Esophagus muscularis mucosa (tissue), 4 donors: Measurements from ENCODE around the gene SDK2. TPM values are rescaled to one million over a fixed set of nuclear protein-coding genes. Genes with fewer than 3 reads are reported as not detected.

Source experiments
- DNase-seq: peaks from one replicate; pipeline ENCODE4 v3.0.0-alpha.2; 2017; ENCODE audit errors: extremely low spot score
- H3K27ac ChIP-seq, 4 donors: fragments of 200-600 bp; sonication (generic); replicated peaks in 1 of 4; 1 replicate in 3 of 4; 2 replicates in 1 of 4; pipeline ENCODE4 v1.5.1; 2016 to 2019; ENCODE audit warnings: mild to moderate bottlenecking in 1 of 4
- H3K27me3 ChIP-seq, 4 donors: fragments of 200-600 bp; sonication (generic); one replicate each; pipeline versions ENCODE4 v1.5.1 to v1.6.0; 2016 to 2019
- H3K36me3 ChIP-seq, 4 donors: fragments of 200-600 bp; sonication (generic); one replicate each; pipeline ENCODE4 v1.5.1; 2016 to 2019
- H3K4me1 ChIP-seq, 4 donors: fragments of 200-600 bp; sonication (generic); one replicate each; pipeline ENCODE4 v1.5.1; 2016 to 2019
- H3K4me3 ChIP-seq, 4 donors: fragments of 200-600 bp; sonication (generic); 1 replicate in 2 of 4; 2 replicates in 2 of 4; pipeline ENCODE4 v1.5.1; 2016 to 2019; ENCODE audit warnings: mild to moderate bottlenecking in 4 of 4, moderate library complexity in 1 of 4
- H3K9me3 ChIP-seq, 4 donors: fragments of 200-600 bp; sonication (generic); 1 replicate in 3 of 4; 2 replicates in 1 of 4; pipeline ENCODE4 v1.5.1; 2016 to 2019
- CTCF ChIP-seq, 3 experiments: fragments of 200-600 bp in 2 of 3; fragments of 450-650 bp in 1 of 3; sonication (generic) in 2 of 3; IDR thresholded peaks; one replicate each; pipeline ENCODE4 v1.5.1; 2017 to 2019; ENCODE audit warnings: antibody characterized with exemption in 3 of 3, mild to moderate bottlenecking in 2 of 3, moderate library complexity in 1 of 3
- EP300 ChIP-seq: sonication (generic); formaldehyde crosslinking; IDR thresholded peaks from one replicate; pipeline ENCODE4 v1.6.1; 2017; ENCODE audit warnings: antibody characterized with exemption
- POLR2A ChIP-seq: fragments of 450-650 bp; IDR thresholded peaks from one replicate; pipeline ENCODE4 v1.6.1; 2017; ENCODE audit warnings: antibody characterized with exemption, moderate library complexity, mild to moderate bottlenecking, low read depth
- POLR2AphosphoS5 ChIP-seq, 2 donors: sonication (generic); formaldehyde crosslinking; IDR thresholded peaks; one replicate each; pipeline ENCODE4 v1.6.1; 2017; ENCODE audit warnings: antibody characterized with exemption in 2 of 2
- WGBS: methylation state at CpG from one replicate; pipeline ENCODE4 v1.1.5; 2018; 5-methylcytosine and 5-hydroxymethylcytosine counted together
- intact Hi-C: fragments of 100-400 bp; cut with DNase I; formaldehyde crosslinking; loops from one replicate; pipeline ENCODE4 v1.15.1; 2023
- total RNA-seq, 4 donors: library from RNA; depleted of rRNA; stranded (reverse); fragments of >200 nt; gene quantifications; one replicate each; pipeline versions ENCODE4 v1.1.0 to v1.2.1, GENCODE V29; 2016

Gene SDK2
- total RNA-seq, 4 donors from 2014 or later = 0.42 to 2.0 (median 1.2) TPM

- DNase-seq = no peak
- Histone ChIP-seq H3K4me3 (no peak overlapping the region), H3K9me3 (no peaks in the 10 kb centered on the region), H3K27ac (no peak overlapping the region), H3K36me3 (no peaks in the 10 kb centered on the region), H3K27me3 (no peaks in the 10 kb centered on the region), H3K4me1 (no peaks in the 10 kb centered on the region)
- 89% methylated on average over 7 of the region's 7 CpGs for WGBS
- intact Hi-C loops = no loop called here
- TF ChIP-seq CTCF (IDR thresholded peaks at IDR 0.05) = no peak
- TF ChIP-seq EP300 = no peak
- TF ChIP-seq POLR2A = no peak
- TF ChIP-seq POLR2AphosphoS5 (IDR thresholded peaks at IDR 0.05) = no peak
Measured at GRCh38 chr17:73526952-73527351, 117.3 kb downstream of the SDK2 start.

GRCh38 chr17:73524941-73525679, 119.1 kb downstream of the SDK2 start:
- no peaks in the 10 kb centered on the region for H3K4me1 ChIP-seq
- H3K27ac ChIP-seq = no peak overlapping the region
- 79% methylated on average over 13 of the region's 15 CpGs for WGBS
- no peaks in the 10 kb centered on the region for H3K9me3 ChIP-seq
- H3K36me3 ChIP-seq = no peaks in the 10 kb centered on the region
- no peak overlapping the region for H3K4me3 ChIP-seq
- no peak for DNase-seq
- TF ChIP-seq POLR2AphosphoS5 (IDR thresholded peaks at IDR 0.05) (no peak), CTCF (IDR thresholded peaks at IDR 0.05) (no peak), POLR2A (no peak), EP300 (no peak)
- H3K27me3 ChIP-seq = no peaks in the 10 kb centered on the region
- intact Hi-C loops = no loop called here

GRCh38 chr17:73522696-73523095, 121.5 kb downstream of the SDK2 start:
- intact Hi-C loops = no loop called here
- H3K4me1 ChIP-seq = no peaks in the 10 kb centered on the region
- H3K9me3 ChIP-seq = no peaks in the 10 kb centered on the region
- 71% methylated on average over 5 of the region's 5 CpGs for WGBS
- TF ChIP-seq POLR2AphosphoS5 (IDR thresholded peaks at IDR 0.05) (no peak), CTCF (IDR thresholded peaks at IDR 0.05) (no peak)
- no peak for DNase-seq
- H3K27ac ChIP-seq = no peak overlapping the region
- no peak overlapping the region for H3K4me3 ChIP-seq
- no peaks in the 10 kb centered on the region for H3K27me3 ChIP-seq
- H3K36me3 ChIP-seq = no peaks in the 10 kb centered on the region

GRCh38 chr17:73522107-73522506, 122.1 kb downstream of the SDK2 start:
- intact Hi-C loops = no loop called here
- no peak overlapping the region for H3K4me3 ChIP-seq
- no peaks in the 10 kb centered on the region for H3K36me3 ChIP-seq
- WGBS = 85% methylated on average over 5 of the region's 6 CpGs
- H3K4me1 ChIP-seq = no peaks in the 10 kb centered on the region
- TF ChIP-seq POLR2AphosphoS5 (IDR thresholded peaks at IDR 0.05) = no peak
- no peak for TF ChIP-seq EP300
- TF ChIP-seq POLR2A = no peak
- TF ChIP-seq CTCF (IDR thresholded peaks at IDR 0.05) = no peak
- H3K27me3 ChIP-seq = no peaks in the 10 kb centered on the region
- H3K9me3 ChIP-seq = no peaks in the 10 kb centered on the region
- DNase-seq = no peak
- no peak overlapping the region for H3K27ac ChIP-seq

- no peaks in the 10 kb centered on the region for H3K9me3 ChIP-seq
- 91% methylated on average over 5 of the region's 5 CpGs for WGBS
- H3K27ac ChIP-seq = no peak overlapping the region
- intact Hi-C loops = no loop called here
- no peak overlapping the region for H3K4me3 ChIP-seq
- no peak for TF ChIP-seq POLR2AphosphoS5 (IDR thresholded peaks at IDR 0.05)
- no peak for TF ChIP-seq EP300
- H3K4me1 ChIP-seq = no peaks in the 10 kb centered on the region
- H3K27me3 ChIP-seq = no peaks in the 10 kb centered on the region
- H3K36me3 ChIP-seq = no peaks in the 10 kb centered on the region
- no peak for DNase-seq
Measured at GRCh38 chr17:73521376-73521775, 122.9 kb downstream of the SDK2 start.
